Prostate gland (tissue), 2 donors: ENCODE data around the gene PMPCA.

ENCODE experiments used
- CTCF ChIP-seq, 4 experiments: fragments of 200-600 bp in 2 of 4; fragments of 450-650 bp in 2 of 4; sonication (generic) in 2 of 4; IDR thresholded peaks; 1 replicate in 3 of 4; 2 replicates in 1 of 4; pipeline ENCODE4 v1.5.1; 2016 to 2019; ENCODE audit warnings: antibody characterized with exemption in 4 of 4, mild to moderate bottlenecking in 2 of 4, moderate library complexity in 2 of 4
- POLR2A ChIP-seq: fragments of 450-650 bp; IDR thresholded peaks from one replicate; pipeline ENCODE4 v1.6.1; 2016; ENCODE audit warnings: antibody characterized with exemption, mild to moderate bottlenecking
- POLR2AphosphoS5 ChIP-seq: sonication (generic); formaldehyde crosslinking; IDR thresholded peaks from one replicate; pipeline ENCODE4 v1.6.1; 2017; ENCODE audit warnings: antibody characterized with exemption

GRCh38 chr9:136361047-136361753, 49.3 kb upstream of the PMPCA start:
- TF ChIP-seq CTCF (IDR thresholded peaks at IDR 0.05) (no peak), POLR2AphosphoS5 (no peak), POLR2A (no peak)
